ENCODE measurements around the gene ADAMTS12. TPM values are rescaled to one million over a fixed set of nuclear protein-coding genes. Genes with fewer than 3 reads are reported as not detected.

ADAMTS12 gene
- total RNA-seq, 6 experiments from 2014 or later = 1.1 to 3.9 (median 1.7) TPM

GRCh38 chr5:33711094-33711679 is 180.6 kb downstream of the ADAMTS12 start:
- Histone ChIP-seq H3K4me3 (no peak overlapping the region), H3K9me3 (peaks cover 0 to 4% (median 0%) of the 10 kb centered on the region in 4 donors), H3K4me1 (peaks cover 0 to 15% (median 0%) of the 10 kb centered on the region in 4 donors), H3K36me3 (no peaks in the 10 kb centered on the region), H3K27me3 (no peaks in the 10 kb centered on the region), H3K27ac (no peak overlapping the region)
- no peak for ATAC-seq
- WGBS (ENCODE audit: insufficient coverage, low coverage, low lambda C conversion rate, missing lambda C conversion rate) = 53% methylated on average over 3 of the region's 3 CpGs
- no peak for TF ChIP-seq POLR2A (IDR thresholded peaks at IDR 0.05)
- no peak for DNase-seq
- intact Hi-C loops (cut with DNase I) = no loop called here

GRCh38 chr5:33702867-33703266 is 188.9 kb downstream of the ADAMTS12 start:
- H3K4me3 ChIP-seq = no peak overlapping the region
- TF ChIP-seq CTCF (IDR thresholded peaks at IDR 0.05) = no peak
- TF ChIP-seq POLR2A (IDR thresholded peaks at IDR 0.05) = no peak
- DNase-seq (no peak), ATAC-seq (no peak)
- no peaks in the 10 kb centered on the region for H3K9me3 ChIP-seq
- no peaks in the 10 kb centered on the region for H3K36me3 ChIP-seq
- no peaks in the 10 kb centered on the region for H3K27me3 ChIP-seq
- H3K27ac ChIP-seq = no peak overlapping the region
- intact Hi-C loops (cut with DNase I) = no loop called here
- no peaks in the 10 kb centered on the region for H3K4me1 ChIP-seq
- 85% methylated on average over 3 of the region's 3 CpGs for WGBS (ENCODE audit: insufficient coverage, low coverage, low lambda C conversion rate, missing lambda C conversion rate)

GRCh38 chr5:33701951-33702350 is 189.8 kb downstream of the ADAMTS12 start:
- DNase-seq (no peak), ATAC-seq (no peak)
- no peak overlapping the region for H3K27ac ChIP-seq
- no peak for TF ChIP-seq CTCF (IDR thresholded peaks at IDR 0.05)
- no peak for TF ChIP-seq POLR2A (IDR thresholded peaks at IDR 0.05)
- intact Hi-C loops (cut with DNase I) = no loop called here
- no peaks in the 10 kb centered on the region for H3K9me3 ChIP-seq
- 47% methylated on average over 2 of the region's 2 CpGs for WGBS (ENCODE audit: insufficient coverage, low coverage, low lambda C conversion rate, missing lambda C conversion rate)
- no peaks in the 10 kb centered on the region for H3K4me1 ChIP-seq
- no peak overlapping the region for H3K4me3 ChIP-seq
- no peaks in the 10 kb centered on the region for H3K36me3 ChIP-seq
- H3K27me3 ChIP-seq = no peaks in the 10 kb centered on the region

GRCh38 chr5:33701251-33701650 is 190.5 kb downstream of the ADAMTS12 start:
- no peaks in the 10 kb centered on the region for H3K9me3 ChIP-seq
- H3K4me3 ChIP-seq = no peak overlapping the region
- WGBS (ENCODE audit: insufficient coverage, low coverage, low lambda C conversion rate, missing lambda C conversion rate) = 69% methylated on average over 3 of the region's 3 CpGs
- no peaks in the 10 kb centered on the region for H3K4me1 ChIP-seq
- no peak overlapping the region for H3K27ac ChIP-seq
- H3K36me3 ChIP-seq = no peaks in the 10 kb centered on the region
- TF ChIP-seq POLR2A (IDR thresholded peaks at IDR 0.05) (no peak), CTCF (IDR thresholded peaks at IDR 0.05) (no peak)
- ATAC-seq (no peak), DNase-seq (no peak)
- intact Hi-C loops (cut with DNase I) = no loop called here
- no peaks in the 10 kb centered on the region for H3K27me3 ChIP-seq

- DNase-seq = no peak
- H3K36me3 ChIP-seq = no peaks in the 10 kb centered on the region
- no peak overlapping the region for H3K27ac ChIP-seq
- H3K27me3 ChIP-seq = no peaks in the 10 kb centered on the region
- no peaks in the 10 kb centered on the region for H3K4me1 ChIP-seq
- no peak overlapping the region for H3K4me3 ChIP-seq
- H3K9me3 ChIP-seq = peaks cover 0 to 3% (median 0%) of the 10 kb centered on the region in 4 donors
- ATAC-seq = no peak
- TF ChIP-seq CTCF (IDR thresholded peaks at IDR 0.05) (no peak), POLR2A (IDR thresholded peaks at IDR 0.05) (no peak)
- intact Hi-C loops (cut with DNase I) = no loop called here
- WGBS (ENCODE audit: insufficient coverage, low coverage, low lambda C conversion rate, missing lambda C conversion rate) = 78% methylated on average over 2 of the region's 3 CpGs
Measured at GRCh38 chr5:33696411-33696810, 195.4 kb downstream of the ADAMTS12 start.
